Ovary (tissue), 3 donors: Measurements from ENCODE around the gene WDR35.

Source experiments
- CTCF ChIP-seq, 3 donors: fragments of 450-650 bp in 2 of 3; fragments of 200-600 bp in 1 of 3; IDR thresholded peaks; one replicate each; pipeline versions ENCODE4 v1.5.1 to v1.8.0; 2016 to 2022; ENCODE audit warnings: antibody characterized with exemption in 3 of 3, mild to moderate bottlenecking in 1 of 3
- EP300 ChIP-seq: sonication (generic); formaldehyde crosslinking; IDR thresholded peaks from one replicate; pipeline ENCODE4 v1.6.1; 2017; ENCODE audit warnings: antibody characterized with exemption
- POLR2A ChIP-seq: fragments of 450-650 bp; IDR thresholded peaks from one replicate; pipeline ENCODE4 v1.6.1; 2017; ENCODE audit warnings: antibody characterized with exemption, mild to moderate bottlenecking, moderate library complexity
- donor health status: DM: no; HTN: no; CAD: no.

- TF ChIP-seq CTCF (IDR thresholded peaks at IDR 0.05): no peak
- TF ChIP-seq EP300: no peak
- TF ChIP-seq POLR2A: no peak
These were observed 42.5 kb downstream of the WDR35 start for GRCh38 chr2:19947184-19947940.
